OCI-LY3 (cell line): ENCODE results near the gene HHIP.

Experiments used
- H2AFZ ChIP-seq: fragments of 200-600, 300-600 bp; shearing (Covaris generic); 2 replicates; pipeline ENCODE4 v1.6.0; 2014; ENCODE audit warnings: antibody characterized with exemption, low read depth, low read length
- H3K27ac ChIP-seq: fragments of 200-600, 300-600 bp; sonication (generic); 2 replicates; pipeline ENCODE4 v1.5.1; 2014; ENCODE audit warnings: mild to moderate bottlenecking, low read length, moderate library complexity, mixed read lengths
- H3K27me3 ChIP-seq: fragments of 200-600, 300-600 bp; sonication (generic); 2 replicates; pipeline ENCODE4 v1.6.1; 2014; ENCODE audit warnings: low read depth, low read length, mixed read lengths
- H3K36me3 ChIP-seq: fragments of 200-600, 300-600 bp; sonication (generic); replicated peaks from 2 replicates; pipeline ENCODE3; 2014; ENCODE audit warnings: low read depth, low read length, mixed read lengths
- H3K4me1 ChIP-seq: fragments of 300-600, 200-600 bp; sonication (generic); 2 replicates; pipeline ENCODE4 v1.6.1; 2014; ENCODE audit warnings: low read length, mixed read lengths
- H3K4me2 ChIP-seq: fragments of 200-600, 300-600 bp; sonication (generic); 2 replicates; pipeline ENCODE4 v1.6.1; 2014; ENCODE audit warnings: low read length, mixed read lengths
- H3K4me3 ChIP-seq: fragments of 300-600, 200-600 bp; sonication (generic); 2 replicates; pipeline ENCODE4 v1.5.1; 2014; ENCODE audit warnings: antibody characterized with exemption, mild to moderate bottlenecking, low read length, moderate library complexity
- H3K79me2 ChIP-seq: fragments of 300-600, 200-600 bp; shearing (Covaris generic); 2 replicates; pipeline ENCODE4 v1.6.1; 2014; ENCODE audit warnings: mild to moderate bottlenecking, low read length, mixed read lengths
- H3K9ac ChIP-seq: fragments of 300-600, 200-600 bp; shearing (Covaris generic); 2 replicates; pipeline ENCODE4 v1.6.0; 2014; ENCODE audit warnings: mild to moderate bottlenecking, low read length, moderate library complexity
- H3K9me3 ChIP-seq: fragments of 200-600, 300-600 bp; shearing (Covaris generic); 2 replicates; pipeline ENCODE4 v1.6.1; 2014; ENCODE audit warnings: low read length, mixed read lengths; ENCODE audit not compliant: insufficient read depth
- H4K20me1 ChIP-seq: fragments of 200-600, 300-600 bp; sonication (generic); 2 replicates; pipeline ENCODE4 v1.6.1; 2016; ENCODE audit warnings: low read length, mixed read lengths; ENCODE audit not compliant: insufficient read depth
- EZH2phosphoT487 ChIP-seq: fragments of 200-600 bp; shearing (Covaris generic); IDR thresholded peaks from 2 replicates; pipeline ENCODE4 v1.6.1; 2018; ENCODE audit warnings: antibody characterized with exemption, mixed run types, low read depth
- TF ChIP-seq, protein P1 (sequence below): fragments of 200-600, 300-600 bp; sonication (generic); IDR thresholded peaks from 2 replicates; pipeline ENCODE4 v1.5.1; 2014; ENCODE audit warnings: antibody characterized with exemption, low read length, low read depth

Gene HHIP

DNA sequence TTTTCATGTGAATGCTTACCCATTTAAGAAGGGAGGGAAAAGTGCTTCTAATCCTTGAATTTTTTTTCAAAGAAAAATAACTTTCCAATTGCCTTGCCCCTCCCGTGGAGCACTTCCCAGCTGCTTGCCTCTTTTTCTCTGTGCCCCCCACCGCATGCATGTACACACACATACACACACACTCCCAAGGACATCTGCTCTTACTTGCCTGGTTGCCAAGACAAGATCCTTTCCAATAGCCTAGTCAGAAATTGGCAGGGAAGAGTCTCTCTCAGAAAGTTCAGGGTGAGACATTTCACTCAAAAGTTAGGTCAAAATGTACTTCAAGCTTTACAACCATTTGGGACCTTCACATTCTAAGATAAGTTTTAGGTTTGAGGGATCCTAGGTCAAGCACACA, 10.9 kb downstream of the HHIP start:
- H3K4me1 ChIP-seq, result peaks cover 6% of the 10 kb centered on the region
- no peak overlapping the region for H3K4me3 ChIP-seq
- H2AFZ ChIP-seq, result no peak overlapping the region
- H3K36me3 ChIP-seq, result no peaks in the 10 kb centered on the region
- no peaks in the 10 kb centered on the region for H3K79me2 ChIP-seq
- H3K27me3 ChIP-seq, result no peaks in the 10 kb centered on the region
- no peaks in the 10 kb centered on the region for H4K20me1 ChIP-seq
- H3K9me3 ChIP-seq, result no peaks in the 10 kb centered on the region
- no peak for TF ChIP-seq EZH2phosphoT487
- TF ChIP-seq, protein P1, sequence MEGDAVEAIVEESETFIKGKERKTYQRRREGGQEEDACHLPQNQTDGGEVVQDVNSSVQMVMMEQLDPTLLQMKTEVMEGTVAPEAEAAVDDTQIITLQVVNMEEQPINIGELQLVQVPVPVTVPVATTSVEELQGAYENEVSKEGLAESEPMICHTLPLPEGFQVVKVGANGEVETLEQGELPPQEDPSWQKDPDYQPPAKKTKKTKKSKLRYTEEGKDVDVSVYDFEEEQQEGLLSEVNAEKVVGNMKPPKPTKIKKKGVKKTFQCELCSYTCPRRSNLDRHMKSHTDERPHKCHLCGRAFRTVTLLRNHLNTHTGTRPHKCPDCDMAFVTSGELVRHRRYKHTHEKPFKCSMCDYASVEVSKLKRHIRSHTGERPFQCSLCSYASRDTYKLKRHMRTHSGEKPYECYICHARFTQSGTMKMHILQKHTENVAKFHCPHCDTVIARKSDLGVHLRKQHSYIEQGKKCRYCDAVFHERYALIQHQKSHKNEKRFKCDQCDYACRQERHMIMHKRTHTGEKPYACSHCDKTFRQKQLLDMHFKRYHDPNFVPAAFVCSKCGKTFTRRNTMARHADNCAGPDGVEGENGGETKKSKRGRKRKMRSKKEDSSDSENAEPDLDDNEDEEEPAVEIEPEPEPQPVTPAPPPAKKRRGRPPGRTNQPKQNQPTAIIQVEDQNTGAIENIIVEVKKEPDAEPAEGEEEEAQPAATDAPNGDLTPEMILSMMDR, result no peak
- no peak overlapping the region for H3K27ac ChIP-seq
- H3K9ac ChIP-seq, result no peak overlapping the region
- H3K4me2 ChIP-seq, result no peak overlapping the region

DNA sequence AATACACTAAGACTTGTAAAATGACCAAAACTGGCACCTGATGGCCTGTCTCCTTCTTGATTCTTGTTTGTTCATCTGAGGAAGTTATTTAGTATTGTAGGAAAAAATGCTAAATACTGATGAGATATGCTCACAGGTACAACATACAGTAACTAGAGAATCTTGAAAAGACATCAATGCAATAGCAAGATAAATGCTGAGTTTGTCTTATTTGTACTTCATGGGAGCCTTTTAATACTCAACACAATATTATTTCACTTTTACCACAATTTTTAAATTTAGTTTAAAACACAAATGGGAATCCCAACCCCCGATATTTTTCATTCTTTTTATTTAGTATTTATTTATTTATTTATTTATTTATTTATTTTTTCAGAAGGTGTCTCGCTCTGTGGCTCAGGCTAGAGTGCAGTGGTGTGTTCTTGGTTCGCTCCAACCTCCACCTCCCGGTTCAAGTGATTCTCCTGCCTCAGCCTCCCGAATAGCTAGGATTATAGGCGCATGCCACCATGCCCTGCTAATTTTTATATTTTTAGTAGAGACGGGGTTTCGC, 12.1 kb downstream of the HHIP start:
- H3K79me2 ChIP-seq, result no peaks in the 10 kb centered on the region
- peaks cover 6% of the 10 kb centered on the region for H3K4me1 ChIP-seq
- no peaks in the 10 kb centered on the region for H3K27me3 ChIP-seq
- H3K27ac ChIP-seq, result no peak overlapping the region
- no peak overlapping the region for H3K4me2 ChIP-seq
- H3K4me3 ChIP-seq, result no peak overlapping the region
- TF ChIP-seq, protein P1, result no peak
- no peak for TF ChIP-seq EZH2phosphoT487
- H4K20me1 ChIP-seq, result no peaks in the 10 kb centered on the region
- no peaks in the 10 kb centered on the region for H3K36me3 ChIP-seq
- H2AFZ ChIP-seq, result no peak overlapping the region
- H3K9me3 ChIP-seq, result no peaks in the 10 kb centered on the region
- H3K9ac ChIP-seq, result no peak overlapping the region

DNA sequence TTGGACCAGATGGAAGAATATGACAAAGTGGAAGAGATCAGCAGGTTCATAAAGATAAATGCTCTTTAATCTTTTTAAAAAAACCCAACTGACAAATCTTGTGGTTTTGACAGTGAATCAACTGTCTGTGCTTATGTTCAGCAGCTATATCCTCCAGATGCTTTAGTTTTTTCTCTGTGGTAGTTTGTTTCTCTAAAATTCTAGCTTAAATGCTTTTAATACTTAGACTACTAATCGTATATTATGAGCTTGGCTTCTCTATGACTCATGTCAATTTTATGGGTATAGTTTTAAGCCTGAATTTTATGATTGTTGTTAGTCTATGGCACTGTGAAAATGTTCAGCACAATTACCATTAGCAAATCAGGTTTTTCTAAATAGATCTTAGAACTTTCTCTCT, 12.9 kb downstream of the HHIP start:
- no peak overlapping the region for H3K9ac ChIP-seq
- H3K4me3 ChIP-seq, result no peak overlapping the region
- no peak overlapping the region for H3K27ac ChIP-seq
- no peaks in the 10 kb centered on the region for H3K79me2 ChIP-seq
- no peaks in the 10 kb centered on the region for H4K20me1 ChIP-seq
- H3K36me3 ChIP-seq, result no peaks in the 10 kb centered on the region
- no peak overlapping the region for H3K4me2 ChIP-seq
- H3K9me3 ChIP-seq, result no peaks in the 10 kb centered on the region
- no peaks in the 10 kb centered on the region for H3K27me3 ChIP-seq
- TF ChIP-seq, protein P1, result no peak
- no peak for TF ChIP-seq EZH2phosphoT487
- peaks cover 6% of the 10 kb centered on the region for H3K4me1 ChIP-seq
- H2AFZ ChIP-seq, result no peak overlapping the region

DNA sequence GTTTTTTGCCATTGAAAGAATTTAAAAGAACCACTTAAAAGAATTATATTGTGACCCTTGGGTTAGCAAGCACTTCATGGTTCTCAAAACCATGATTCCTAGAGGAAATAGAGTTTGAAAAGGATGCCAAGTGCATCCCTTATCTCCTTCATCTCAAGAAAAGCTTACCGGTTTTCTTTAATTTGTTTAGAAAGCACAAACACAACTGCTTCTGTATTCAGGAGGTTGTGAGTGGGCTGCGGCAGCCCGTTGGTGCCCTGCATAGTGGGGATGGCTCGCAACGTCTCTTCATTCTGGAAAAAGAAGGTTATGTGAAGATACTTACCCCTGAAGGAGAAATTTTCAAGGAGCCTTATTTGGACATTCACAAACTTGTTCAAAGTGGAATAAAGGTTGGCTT, 13.5 kb downstream of the HHIP start:
- Histone ChIP-seq H3K4me3 (no peak overlapping the region), H3K9me3 (no peaks in the 10 kb centered on the region), H4K20me1 (no peaks in the 10 kb centered on the region), H3K4me1 (peaks cover 6% of the 10 kb centered on the region), H3K9ac (no peak overlapping the region), H3K27ac (no peak overlapping the region), H3K79me2 (no peaks in the 10 kb centered on the region), H2AFZ (no peak overlapping the region), H3K27me3 (no peaks in the 10 kb centered on the region), H3K36me3 (no peaks in the 10 kb centered on the region), H3K4me2 (no peak overlapping the region)
- no peak for TF ChIP-seq EZH2phosphoT487
- TF ChIP-seq, protein P1, result no peak
